Measurements from ENCODE around the gene GLRA2.
"Not testable (repeated sequence)": the region's sequence is repeated elsewhere in the genome, so short reads cannot be mapped to it uniquely, and the experiment has no call there.

The GLRA2 gene

GRCh38 chrX:14590693-14591424 lies 61.5 kb downstream of the GLRA2 start:
- DNase-seq (ENCODE audit: low read depth in 2 of 2, low spot score in 1 of 2): no peak

GRCh38 chrX:14591976-14592375 lies 62.6 kb downstream of the GLRA2 start:
- no peak for DNase-seq (ENCODE audit: low read depth in 2 of 2, low spot score in 1 of 2)

- no peak for DNase-seq (ENCODE audit: low read depth in 2 of 2, low spot score in 1 of 2)
These were observed 65.2 kb downstream of the GLRA2 start for GRCh38 chrX:14594521-14594920.

GRCh38 chrX:14598330-14598729 lies 69.0 kb downstream of the GLRA2 start:
- no peak for DNase-seq (ENCODE audit: low read depth in 2 of 2, low spot score in 1 of 2)

- no peak for DNase-seq (ENCODE audit: low read depth in 2 of 2, low spot score in 1 of 2)
These were observed 78.2 kb downstream of the GLRA2 start for GRCh38 chrX:14607446-14607985.

GRCh38 chrX:14612450-14612849 lies 83.1 kb downstream of the GLRA2 start:
- not testable (repeated sequence) for DNase-seq (ENCODE audit: low read depth in 2 of 2, low spot score in 1 of 2)

- DNase-seq (ENCODE audit: low read depth in 2 of 2, low spot score in 1 of 2): no peak
These were observed 87.0 kb downstream of the GLRA2 start for GRCh38 chrX:14616301-14616700.

- DNase-seq (ENCODE audit: low read depth in 2 of 2, low spot score in 1 of 2): no peak
These were observed 87.5 kb downstream of the GLRA2 start for GRCh38 chrX:14616836-14617235.

GRCh38 chrX:14618177-14618965 lies 89.0 kb downstream of the GLRA2 start:
- no peak for DNase-seq (ENCODE audit: low read depth in 2 of 2, low spot score in 1 of 2)

GRCh38 chrX:14630733-14631132 lies 101.4 kb downstream of the GLRA2 start:
- DNase-seq (ENCODE audit: low read depth in 2 of 2, low spot score in 1 of 2): no peak

- DNase-seq (ENCODE audit: low read depth in 2 of 2, low spot score in 1 of 2): no peak
These were observed 112.6 kb downstream of the GLRA2 start for GRCh38 chrX:14641681-14642655.

- DNase-seq (ENCODE audit: low read depth in 2 of 2, low spot score in 1 of 2): no peak
These were observed 131.6 kb downstream of the GLRA2 start for GRCh38 chrX:14660970-14661369.

GRCh38 chrX:14670819-14671218 lies 141.5 kb downstream of the GLRA2 start:
- no peak for DNase-seq (ENCODE audit: low read depth in 2 of 2, low spot score in 1 of 2)

- no peak for DNase-seq (ENCODE audit: low read depth in 2 of 2, low spot score in 1 of 2)
These were observed 143.4 kb downstream of the GLRA2 start for GRCh38 chrX:14672611-14673172.

GRCh38 chrX:14673236-14673635 lies 143.9 kb downstream of the GLRA2 start:
- no peak for DNase-seq (ENCODE audit: low read depth in 2 of 2, low spot score in 1 of 2)

GRCh38 chrX:14673764-14674163 lies 144.4 kb downstream of the GLRA2 start:
- DNase-seq (ENCODE audit: low read depth in 2 of 2, low spot score in 1 of 2): no peak

- no peak for DNase-seq (ENCODE audit: low read depth in 2 of 2, low spot score in 1 of 2)
These were observed 146.2 kb downstream of the GLRA2 start for GRCh38 chrX:14675500-14675899.

GRCh38 chrX:14676431-14676830 lies 147.1 kb downstream of the GLRA2 start:
- DNase-seq (ENCODE audit: low read depth in 2 of 2, low spot score in 1 of 2): no peak

- not testable (repeated sequence) for DNase-seq (ENCODE audit: low read depth in 2 of 2, low spot score in 1 of 2)
These were observed 159.0 kb downstream of the GLRA2 start for GRCh38 chrX:14688331-14688730.

GRCh38 chrX:14690553-14690952 lies 161.2 kb downstream of the GLRA2 start:
- DNase-seq (ENCODE audit: low read depth in 2 of 2, low spot score in 1 of 2): no peak

- DNase-seq (ENCODE audit: low read depth in 2 of 2, low spot score in 1 of 2): no peak
These were observed 165.3 kb downstream of the GLRA2 start for GRCh38 chrX:14694611-14695010.
